GM19467 (cell line): ENCODE measurements around the gene RIPPLY1.
"Not testable (repeated sequence)": the region's sequence is repeated elsewhere in the genome, so short reads cannot be mapped to it uniquely, and the experiment has no call there.

Experiments
- ATAC-seq: cut with Tn5 transposase; IDR thresholded peaks from one replicate; pipeline ENCODE4 v1.9.1; 2021; ENCODE audit warnings: mild to moderate bottlenecking, moderate library complexity; ENCODE audit not compliant: unreplicated experiment

Gene RIPPLY1

DNA sequence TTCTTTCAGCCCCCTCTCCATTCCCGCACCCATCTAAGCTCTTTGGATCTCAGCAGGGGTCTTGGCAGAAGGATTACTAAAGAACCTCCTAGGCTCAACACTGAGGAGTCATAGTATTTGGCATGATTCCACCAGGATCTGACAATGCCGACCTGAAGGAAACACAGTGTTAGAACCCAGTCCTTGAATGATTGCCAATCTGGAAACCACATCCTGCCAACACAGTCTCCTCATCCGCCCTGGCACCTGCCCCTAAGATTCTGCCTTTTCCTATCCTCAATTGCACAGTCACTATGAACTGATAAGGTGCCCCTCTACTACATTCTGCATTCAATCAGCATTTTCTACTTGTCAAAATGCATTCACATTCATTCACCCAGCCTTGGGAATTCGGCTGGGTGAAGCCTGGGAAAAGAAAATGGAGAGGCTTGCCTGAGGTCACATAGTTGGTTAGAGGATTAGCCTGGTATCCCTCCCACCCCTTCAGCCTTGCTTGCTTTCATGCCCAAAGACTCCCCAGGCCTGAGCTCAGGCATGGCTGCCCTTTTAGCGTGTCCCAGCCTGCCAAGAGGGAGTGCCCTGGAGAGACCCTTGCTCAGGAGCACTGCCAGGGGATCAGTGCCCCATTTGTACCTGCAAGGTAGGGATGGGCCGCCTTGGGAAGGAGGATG is 14.8 kb upstream of the RIPPLY1 start:
- no peak for ATAC-seq

GRCh38 chrX:106912864-106913263 is 9.7 kb upstream of the RIPPLY1 start:
- ATAC-seq = no peak

DNA sequence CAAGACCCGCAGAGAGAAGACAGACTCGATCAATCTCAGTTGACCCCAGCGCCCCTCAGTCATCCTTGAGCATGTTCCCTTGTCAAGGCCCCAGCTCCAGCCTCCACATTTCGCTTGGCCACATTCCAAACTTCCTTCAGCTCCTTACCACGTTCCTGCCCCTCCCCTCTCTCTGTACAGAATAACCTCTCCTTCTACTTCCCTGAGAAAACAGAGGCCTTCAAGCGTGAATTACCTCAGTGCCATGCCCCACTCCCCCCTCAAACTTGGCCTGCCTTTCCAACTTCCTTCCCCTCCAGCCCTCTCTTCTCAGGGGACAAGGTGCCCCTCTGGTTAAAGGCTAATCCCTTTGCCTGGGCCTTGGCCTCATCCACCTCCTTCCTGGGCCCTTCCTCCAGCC is 3.2 kb upstream of the RIPPLY1 start:
- no peak for ATAC-seq

DNA sequence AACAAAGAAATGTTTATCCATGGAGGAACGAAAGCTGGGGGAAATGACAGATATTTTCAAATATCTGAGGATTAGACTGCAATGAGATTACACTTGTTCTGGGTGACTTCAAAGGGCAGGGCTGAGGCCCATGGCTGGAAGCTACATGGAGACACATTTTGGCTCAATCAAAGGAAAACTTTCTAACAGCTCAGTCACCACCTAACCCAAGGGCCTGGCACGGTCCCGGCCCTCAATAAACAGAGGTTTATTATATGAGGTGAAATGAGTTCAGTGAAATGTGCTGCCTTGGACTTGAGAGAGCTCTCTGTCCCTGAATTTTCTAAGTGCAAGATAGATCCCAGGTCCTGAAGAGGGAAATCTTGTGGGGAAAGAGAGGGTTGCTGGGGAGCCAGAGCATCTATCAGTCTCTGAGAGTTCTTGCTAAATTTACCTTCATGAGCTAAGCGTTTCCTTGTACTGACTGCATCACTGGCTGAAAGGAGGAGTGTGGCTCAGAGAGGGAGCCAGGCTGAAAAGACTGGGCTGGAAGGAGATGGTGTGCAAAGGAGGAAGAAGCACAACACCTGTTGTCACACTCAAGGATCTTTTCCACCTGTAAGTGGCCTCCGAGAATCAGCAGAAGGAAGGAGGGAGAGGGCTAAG is 2.0 kb upstream of the RIPPLY1 start:
- ATAC-seq = no peak

GRCh38 chrX:106903856-106904528 is 851 bp upstream of the RIPPLY1 start:
- ATAC-seq = no peak

- no peak for ATAC-seq
These were observed 457 bp downstream of the RIPPLY1 start for GRCh38 chrX:106902684-106903083.

DNA sequence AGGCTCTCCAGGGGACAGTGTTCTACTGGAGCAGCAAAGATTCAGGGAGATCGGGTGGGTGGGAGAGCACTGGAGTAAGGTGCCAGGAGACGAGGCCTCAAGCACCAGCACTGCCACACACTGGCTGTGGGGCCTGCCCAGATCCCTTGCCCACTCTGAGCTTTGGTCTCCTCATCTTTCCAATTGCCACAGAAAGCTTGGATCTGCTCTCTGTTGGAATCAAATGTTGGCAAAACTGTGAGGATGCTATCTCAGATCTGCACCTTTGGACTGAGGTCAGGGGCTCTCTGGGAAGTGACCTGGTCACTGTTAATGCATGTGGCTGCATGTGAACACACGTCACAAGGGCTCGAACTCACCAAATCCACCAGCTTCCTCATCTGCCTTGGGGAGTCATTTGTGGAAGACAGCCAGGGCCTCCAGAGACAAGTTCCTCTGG is 1.3 kb downstream of the RIPPLY1 start:
- ATAC-seq = no peak

DNA sequence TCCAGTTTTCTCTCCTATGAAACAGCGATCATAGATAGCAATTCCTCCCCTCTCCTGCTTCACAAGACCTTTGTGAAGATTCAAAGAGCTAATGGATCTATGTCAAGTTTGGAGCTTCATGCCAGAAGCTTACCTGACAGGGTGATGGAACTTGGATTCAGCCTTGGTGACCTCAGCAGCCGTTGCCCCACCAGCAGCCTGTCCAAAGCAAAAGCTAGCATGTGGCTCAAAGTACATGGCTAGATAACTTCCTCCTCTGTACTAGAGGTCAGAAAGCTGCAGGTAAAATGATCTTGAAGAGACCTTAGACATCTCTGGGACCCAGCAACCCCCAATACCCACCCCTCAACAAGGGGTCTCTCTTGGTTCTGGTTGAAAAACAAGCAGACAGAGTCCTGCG is 1.8 kb downstream of the RIPPLY1 start:
- ATAC-seq = no peak

DNA sequence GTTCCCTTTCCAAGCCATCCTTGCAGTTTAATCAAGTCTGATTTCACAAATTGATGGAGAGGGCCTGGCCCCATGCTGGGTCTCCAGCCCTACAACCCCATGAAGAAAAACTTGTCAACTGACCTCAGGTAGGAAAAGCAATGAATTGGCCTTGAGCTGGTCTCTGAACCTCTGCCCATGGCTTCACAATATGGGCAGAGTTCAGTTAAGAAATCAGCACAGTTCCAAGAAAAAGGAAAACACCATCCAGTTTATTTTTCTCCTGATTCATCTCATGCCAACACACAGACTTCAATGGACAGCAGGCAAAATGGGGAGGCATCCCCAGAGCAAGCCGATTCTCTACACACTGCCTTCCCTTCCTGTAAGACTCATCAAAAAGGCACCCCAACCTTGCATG is 3.3 kb downstream of the RIPPLY1 start:
- no peak for ATAC-seq

DNA sequence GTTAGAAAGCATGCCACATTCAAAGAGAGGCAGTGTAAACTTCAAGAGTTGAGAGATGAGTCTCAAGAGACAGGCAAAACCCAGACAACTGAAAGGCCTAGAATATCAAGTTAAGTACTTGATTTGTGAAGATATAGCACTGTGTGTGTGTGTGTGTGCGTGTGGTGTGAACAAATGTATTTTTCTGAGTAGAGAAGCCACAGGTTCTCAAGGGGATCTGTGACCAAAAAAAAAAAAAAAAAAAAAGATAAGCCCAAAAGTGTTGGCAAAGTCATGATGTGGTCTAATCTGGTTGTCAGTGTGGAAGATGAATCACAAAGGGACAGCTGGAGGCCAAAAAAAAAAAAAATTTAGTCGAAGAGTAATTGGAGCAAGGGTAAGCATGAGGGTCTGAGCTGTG is 3.9 kb downstream of the RIPPLY1 start:
- ATAC-seq = no peak

GRCh38 chrX:106898462-106898861 is 4.7 kb downstream of the RIPPLY1 start:
- peak; percentile 51 for ATAC-seq

DNA sequence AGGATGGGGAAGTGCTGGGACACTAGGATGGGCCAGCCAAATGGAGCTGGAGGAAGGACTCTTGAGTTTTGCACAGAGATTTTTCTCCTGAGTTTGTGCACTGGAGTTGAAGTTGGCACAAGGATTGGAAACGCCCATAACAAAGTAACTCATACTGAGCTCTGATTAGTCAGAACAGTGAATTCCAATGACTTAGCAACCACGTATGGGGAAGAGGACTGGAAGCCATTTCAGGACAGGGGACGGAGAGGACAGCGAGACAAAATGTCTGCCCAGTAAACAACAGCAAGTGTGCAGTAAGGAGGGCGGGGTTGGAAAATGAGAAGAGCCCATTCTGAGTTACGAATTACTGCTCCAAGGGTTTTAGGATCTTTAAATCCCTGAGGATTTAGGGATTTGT is 5.9 kb downstream of the RIPPLY1 start:
- no peak for ATAC-seq

GRCh38 chrX:106894978-106895452 is 8.1 kb downstream of the RIPPLY1 start:
- ATAC-seq = no peak

- peak; percentile 73 for ATAC-seq
These were observed 8.7 kb downstream of the RIPPLY1 start for GRCh38 chrX:106894392-106894909.

- ATAC-seq = no peak
These were observed 11.2 kb downstream of the RIPPLY1 start for GRCh38 chrX:106891762-106892460.

DNA sequence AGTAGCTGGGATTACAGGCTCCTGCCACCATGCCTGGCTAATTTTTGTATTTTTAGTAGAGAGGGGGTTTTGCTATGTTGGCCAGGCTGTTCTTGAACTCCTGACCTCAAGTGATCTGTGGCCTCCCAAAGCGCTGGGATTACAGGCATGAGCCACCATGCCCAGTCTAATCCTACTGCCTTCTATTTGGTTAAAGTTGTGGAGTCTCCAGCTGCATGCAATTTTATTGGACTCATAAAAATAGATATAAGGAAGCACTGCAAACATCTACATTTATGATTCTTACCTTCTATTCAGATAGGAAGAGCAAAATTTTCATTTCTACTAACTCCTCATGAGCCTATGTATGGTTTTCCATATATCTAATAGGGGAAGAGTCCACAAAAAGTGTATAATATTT is 13.7 kb downstream of the RIPPLY1 start:
- no peak for ATAC-seq

DNA sequence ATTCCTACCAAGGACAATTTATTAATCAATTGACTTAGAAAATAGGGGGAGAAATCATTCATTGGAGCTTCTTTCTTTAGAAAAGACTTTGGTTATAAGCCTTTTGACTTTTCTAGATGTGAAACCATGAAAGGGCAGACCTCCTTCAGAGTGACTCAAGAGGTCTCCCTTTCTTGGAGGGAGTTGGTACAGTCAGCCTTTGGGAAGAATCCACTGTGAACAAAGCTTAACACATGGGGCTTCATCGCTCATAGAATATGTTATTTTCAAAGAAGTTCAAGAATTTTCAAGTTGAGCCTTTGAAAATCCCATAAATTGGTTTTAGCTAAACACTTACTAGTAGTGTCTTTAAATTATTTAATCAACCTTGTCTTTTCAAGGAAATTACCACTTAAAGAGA is 28.0 kb downstream of the RIPPLY1 start:
- ATAC-seq = no peak

GRCh38 chrX:106874075-106874474 is 29.1 kb downstream of the RIPPLY1 start:
- no peak for ATAC-seq

DNA sequence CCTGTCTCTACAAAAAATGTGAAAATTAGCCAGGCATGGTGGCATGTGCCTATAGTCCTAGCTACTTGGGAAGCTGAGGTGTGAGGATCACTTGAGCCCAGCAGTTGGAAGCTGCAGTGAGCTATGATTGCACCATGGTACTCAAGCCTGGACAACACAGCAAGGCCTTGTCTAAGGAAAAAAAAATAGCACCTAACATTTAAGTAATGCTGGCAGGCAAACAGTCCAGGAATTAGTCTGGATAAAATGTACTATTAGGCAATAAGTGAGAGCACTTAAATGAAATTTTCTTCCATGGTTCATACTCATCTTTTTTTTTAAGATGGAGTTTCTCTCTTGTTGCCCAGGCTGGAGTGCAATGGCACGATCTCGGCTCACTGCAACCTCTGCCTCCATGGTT is 30.3 kb downstream of the RIPPLY1 start:
- ATAC-seq = not testable (repeated sequence)

GRCh38 chrX:106863697-106864096 is 39.4 kb downstream of the RIPPLY1 start:
- no peak for ATAC-seq

DNA sequence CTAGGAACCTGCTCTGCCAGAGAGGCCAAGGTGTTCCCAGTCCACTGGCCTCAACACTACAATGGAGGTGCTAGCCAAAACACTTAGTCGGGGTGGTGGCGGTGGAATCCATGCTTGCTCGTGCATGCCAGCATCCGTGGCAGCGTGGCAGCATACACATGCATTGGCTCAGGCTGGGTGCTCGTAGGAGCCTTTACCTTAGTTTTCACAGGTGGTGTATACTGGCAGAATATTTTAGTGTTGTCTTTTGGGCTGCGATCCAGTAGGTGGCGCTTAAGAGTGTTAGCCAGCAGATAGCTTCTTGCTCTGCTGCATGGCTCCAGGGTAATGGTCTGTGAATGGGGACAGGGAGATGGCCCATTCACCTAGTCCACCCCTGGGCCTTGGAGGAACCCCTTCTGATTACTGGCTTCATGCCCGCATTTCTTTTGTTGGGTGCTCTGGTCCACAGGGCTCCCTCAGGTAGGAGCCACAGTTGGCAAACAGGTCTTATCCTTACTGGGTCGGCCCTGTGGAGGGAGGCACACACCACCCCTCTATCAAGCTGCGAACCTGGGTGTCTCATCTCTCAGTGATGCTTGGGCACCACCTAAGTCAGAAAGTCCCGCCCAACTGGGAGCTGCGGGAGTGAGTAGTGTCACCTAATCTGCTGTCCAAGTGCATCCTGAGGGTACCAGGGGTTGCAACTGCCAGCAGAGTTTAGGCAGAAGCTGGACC is 40.0 kb downstream of the RIPPLY1 start:
- peak; percentile 75 for ATAC-seq
